H1 (cell line): ENCODE results near the gene AAGAB. TPM values are rescaled to one million over a fixed set of nuclear protein-coding genes. Genes with fewer than 3 reads are reported as not detected.

Source experiments
- BCL11A ChIP-seq, 2 experiments: IDR thresholded peaks; one replicate each; pipeline ENCODE4 v1.6.1; 2011; ENCODE audit warnings: low read depth in 2 of 2, low read length in 2 of 2, mild to moderate bottlenecking in 2 of 2
- CBX5 ChIP-seq: fragments of 300-800, 300-1000 bp; sonication (generic); IDR thresholded peaks from 2 replicates; pipeline ENCODE4 v1.7.1; 2016; ENCODE audit warnings: antibody characterized with exemption, low read length, low read depth
- CBX8 ChIP-seq: fragments of 300-800, 300-1000 bp; sonication (generic); IDR thresholded peaks from 2 replicates; pipeline ENCODE4 v1.7.1; 2016; ENCODE audit warnings: low read depth, low read length, borderline replicate concordance
- CEBPB ChIP-seq: IDR thresholded peaks from 2 replicates; pipeline ENCODE4 v1.6.1; 2012; ENCODE audit warnings: low read depth, low read length
- CTCF ChIP-seq, 3 experiments: IDR thresholded peaks; 1 replicate in 2 of 3; 2 replicates in 1 of 3; pipeline versions ENCODE4 v1.5.1 to v1.6.1; 2011; ENCODE audit warnings: low read length in 3 of 3, mild to moderate bottlenecking in 3 of 3, inconsistent platforms in 2 of 3, low read depth in 1 of 3, moderate library complexity in 1 of 3; ENCODE audit not compliant: insufficient read depth in 1 of 3; ENCODE audit errors: control extremely low read depth in 1 of 3
- E2F6 ChIP-seq: IDR thresholded peaks from 2 replicates; pipeline ENCODE4 v1.6.1; 2012; ENCODE audit warnings: inconsistent platforms
- EGR1 ChIP-seq: IDR thresholded peaks from 2 replicates; pipeline ENCODE4 v1.6.1; 2011; ENCODE audit warnings: low read depth, low read length, borderline replicate concordance
- EP300 ChIP-seq, 2 experiments: IDR thresholded peaks; 1 replicate in 1 of 2; 2 replicates in 1 of 2; pipeline ENCODE4 v1.6.1; 2011 to 2012; ENCODE audit warnings: low read depth in 2 of 2, low read length in 2 of 2, mild to moderate bottlenecking in 2 of 2, borderline replicate concordance in 1 of 2, inconsistent platforms in 1 of 2, moderate library complexity in 1 of 2
- GTF2F1 ChIP-seq: IDR thresholded peaks from 2 replicates; pipeline ENCODE4 v1.6.1; 2012; ENCODE audit warnings: low read depth, low read length, improper control_type of control experiment, borderline replicate concordance
- JUN ChIP-seq: IDR thresholded peaks from 2 replicates; pipeline ENCODE4 v1.6.1; 2011; ENCODE audit warnings: low read depth, mild to moderate bottlenecking, improper control_type of control experiment, low read length
- JUND ChIP-seq: IDR thresholded peaks from 2 replicates; pipeline ENCODE4 v1.6.1; 2011; ENCODE audit warnings: mild to moderate bottlenecking, improper control_type of control experiment, low read length
- MAX ChIP-seq: IDR thresholded peaks from 2 replicates; pipeline ENCODE4 v1.6.1; 2012; ENCODE audit warnings: inconsistent platforms
- NRF1 ChIP-seq: IDR thresholded peaks from 2 replicates; pipeline ENCODE4 v1.6.1; 2011; ENCODE audit warnings: mild to moderate bottlenecking, low read depth, low read length, improper control_type of control experiment
- PHF8 ChIP-seq: fragments of 200-600 bp; sonication (generic); conservative IDR thresholded peaks from 2 replicates; pipeline ENCODE4 v1.7.1; 2012; ENCODE audit warnings: low read depth, mild to moderate bottlenecking, inconsistent platforms, low read length, moderate library complexity
- RXRA ChIP-seq: IDR thresholded peaks from 2 replicates; pipeline ENCODE4 v1.6.1; 2011; ENCODE audit warnings: low read depth, mild to moderate bottlenecking, low read length, moderate library complexity; ENCODE audit not compliant: insufficient read depth
- SIRT6 ChIP-seq: IDR thresholded peaks from one replicate; pipeline ENCODE4 v1.7.1; 2012; ENCODE audit warnings: low read length, inconsistent platforms
- SP2 ChIP-seq: IDR thresholded peaks from 2 replicates; pipeline ENCODE4 v1.6.1; 2012; ENCODE audit warnings: mild to moderate bottlenecking, low read length, inconsistent platforms
- SUZ12 ChIP-seq: fragments of 200-600 bp; sonication (generic); IDR thresholded peaks from 2 replicates; pipeline ENCODE4 v1.6.1; 2012; ENCODE audit warnings: mild to moderate bottlenecking, inconsistent platforms, low read length, moderate library complexity, mixed read lengths
- TAF1 ChIP-seq: IDR thresholded peaks from 2 replicates; pipeline ENCODE4 v1.6.1; 2011; ENCODE audit warnings: mild to moderate bottlenecking, low read depth, low read length
- TEAD4 ChIP-seq: IDR thresholded peaks from 2 replicates; pipeline ENCODE4 v1.6.1; 2012; ENCODE audit warnings: low read depth, low read length, inconsistent platforms, mixed read lengths
- YY1 ChIP-seq: IDR thresholded peaks from 2 replicates; pipeline ENCODE4 v1.6.1; 2011; ENCODE audit warnings: low read depth, mild to moderate bottlenecking, low read length
- polyA plus RNA-seq, 7 experiments: library from polyadenylated mRNA; depleted of rRNA in 3 of 7; stranded (reverse) in 5 of 7; unstranded in 2 of 7; fragments of >200 nt in 5 of 7; fragments of 200-250 nt in 2 of 7; gene quantifications; 1 replicate in 5 of 7; 2 replicates in 1 of 7; 4 replicates in 1 of 7; pipeline versions ENCODE4 v1.2.1 to v1.2.3, GENCODE V29; 2011 to 2013; ENCODE audit warnings: missing spikeins in 2 of 7, mixed read lengths in 2 of 7
- total RNA-seq: library from RNA; stranded (reverse); fragmentation: NEBNext Ultra II Directional; extraction: Animal tissue kit (Norgen Biotek cat#: 25700); gene quantifications from 2 replicates; pipeline ENCODE4 v1.2.1, GENCODE V29; 2021

AAGAB gene
- total and polyA plus RNA-seq, 2 of the 8 experiments (the other 6 are each of a cell fraction or from before 2014, with no cell fraction given) = 20.1 to 45.9 TPM

- peak; percentile 74 for TF ChIP-seq PHF8
- peak; percentile 77 for TF ChIP-seq MAX
- no peak for TF ChIP-seq GTF2F1
- TF ChIP-seq YY1 = peak; percentile 90
- no peak for TF ChIP-seq JUN
- TF ChIP-seq SUZ12 = no peak
- TF ChIP-seq JUND = peak; percentile 98
- TF ChIP-seq CBX8 = no peak
- no peak for TF ChIP-seq NRF1
- TF ChIP-seq BCL11A (IDR thresholded peaks at IDR 0.05; ENCODE audit: low read depth in 2 of 2, low read length in 2 of 2) = no peak
- peak in 1 of 2 experiments; percentile 100; a peak in 2 of 3 replicates for TF ChIP-seq EP300 (IDR thresholded peaks at IDR 0.05; ENCODE audit: borderline replicate concordance in 1 of 2, low read depth in 2 of 2, low read length in 2 of 2)
- TF ChIP-seq TAF1 = peak; percentile 86
- TF ChIP-seq EGR1 = no peak
- no peak for TF ChIP-seq SIRT6
- no peak for TF ChIP-seq CTCF (IDR thresholded peaks at IDR 0.05; ENCODE audit: control extremely low read depth in 1 of 3, insufficient read depth in 1 of 3, low read depth in 1 of 3, low read length in 3 of 3)
- no peak for TF ChIP-seq CBX5
- peak; percentile 28; the same call in 1 of the 2 replicates for TF ChIP-seq TEAD4
- no peak for TF ChIP-seq CEBPB
- no peak for TF ChIP-seq RXRA
- peak; percentile 12; the same call in 1 of the 2 replicates for TF ChIP-seq E2F6
- TF ChIP-seq SP2 = no peak
Observed at GRCh38 chr15:67254238-67255175, at the start of gene AAGAB, which contains the start of gene IQCH (continued).
